ENCODE data around the gene TGFB2. TPM values are rescaled to one million over a fixed set of nuclear protein-coding genes. Genes with fewer than 3 reads are reported as not detected.

Gene TGFB2
- total RNA-seq, 2 experiments from 2014 or later: 0.03 to 0.11 TPM

DNA sequence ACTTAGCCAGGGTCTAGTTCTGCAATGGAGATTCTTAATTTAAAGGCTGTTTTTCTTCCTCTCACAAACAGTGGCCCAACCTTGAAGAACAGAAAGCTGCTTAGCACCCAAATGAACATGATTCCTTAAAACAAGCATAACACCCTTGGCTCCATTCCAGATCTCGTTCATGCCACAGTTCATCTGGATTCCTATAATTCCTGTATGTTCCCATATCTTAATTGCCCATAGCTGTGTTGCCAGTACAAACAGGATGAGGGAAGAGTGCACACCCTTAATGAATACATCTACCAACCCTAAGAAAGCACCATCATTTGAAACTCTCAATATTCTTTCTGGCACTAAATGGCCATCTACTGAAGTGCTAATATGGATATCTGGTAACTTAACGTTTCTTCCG is 45.5 kb downstream of the TGFB2 start:
- no peak for TF ChIP-seq EZH2phosphoT487 (IDR thresholded peaks at IDR 0.05; ENCODE audit: borderline replicate concordance, low read depth, low read length)
- TF ChIP-seq, protein P1, sequence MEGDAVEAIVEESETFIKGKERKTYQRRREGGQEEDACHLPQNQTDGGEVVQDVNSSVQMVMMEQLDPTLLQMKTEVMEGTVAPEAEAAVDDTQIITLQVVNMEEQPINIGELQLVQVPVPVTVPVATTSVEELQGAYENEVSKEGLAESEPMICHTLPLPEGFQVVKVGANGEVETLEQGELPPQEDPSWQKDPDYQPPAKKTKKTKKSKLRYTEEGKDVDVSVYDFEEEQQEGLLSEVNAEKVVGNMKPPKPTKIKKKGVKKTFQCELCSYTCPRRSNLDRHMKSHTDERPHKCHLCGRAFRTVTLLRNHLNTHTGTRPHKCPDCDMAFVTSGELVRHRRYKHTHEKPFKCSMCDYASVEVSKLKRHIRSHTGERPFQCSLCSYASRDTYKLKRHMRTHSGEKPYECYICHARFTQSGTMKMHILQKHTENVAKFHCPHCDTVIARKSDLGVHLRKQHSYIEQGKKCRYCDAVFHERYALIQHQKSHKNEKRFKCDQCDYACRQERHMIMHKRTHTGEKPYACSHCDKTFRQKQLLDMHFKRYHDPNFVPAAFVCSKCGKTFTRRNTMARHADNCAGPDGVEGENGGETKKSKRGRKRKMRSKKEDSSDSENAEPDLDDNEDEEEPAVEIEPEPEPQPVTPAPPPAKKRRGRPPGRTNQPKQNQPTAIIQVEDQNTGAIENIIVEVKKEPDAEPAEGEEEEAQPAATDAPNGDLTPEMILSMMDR (conservative IDR thresholded peaks at IDR 0.05; ENCODE audit: low read length): no peak
- Histone ChIP-seq H3K9me3 (ENCODE audit: low read length) (no peaks in the 10 kb centered on the region), H3K4me1 (ENCODE audit: insufficient read depth, low read length, poor library complexity, severe bottlenecking) (no peaks in the 10 kb centered on the region), H3K4me2 (ENCODE audit: low read length) (no peak overlapping the region), H4K20me1 (ENCODE audit: insufficient read depth, low read length) (no peaks in the 10 kb centered on the region), H3K27ac (ENCODE audit: low read depth, low read length, poor library complexity, severe bottlenecking) (no peak overlapping the region), H3K36me3 (ENCODE audit: insufficient read depth, low read length) (no peaks in the 10 kb centered on the region), H2AFZ (ENCODE audit: low read length) (no peak overlapping the region), H3K79me2 (ENCODE audit: insufficient read depth, low read depth, low read length) (no peaks in the 10 kb centered on the region), H3K9me2 (ENCODE audit: insufficient read depth, low read length) (no peaks in the 10 kb centered on the region), H3K4me3 (ENCODE audit: low read depth, low read length, poor library complexity, severe bottlenecking) (no peak overlapping the region)
- no peak for DNase-seq (ENCODE audit: low spot score)
- ChIA-PET CTCF (ENCODE audit: unreplicated experiment) (no interaction called here), POLR2A (interaction anchor here (0.6 to 0.7 kb wide), 2 partner anchors 131 to 670 kb away, joined by 3 read pairs; no protein-coding TSS in a partner anchor)
- intact Hi-C loops (cut with micrococcal nuclease; ENCODE audit: unreplicated experiment): no loop called here
- no TSS peak for BruUV-seq (replicated peaks)

DNA sequence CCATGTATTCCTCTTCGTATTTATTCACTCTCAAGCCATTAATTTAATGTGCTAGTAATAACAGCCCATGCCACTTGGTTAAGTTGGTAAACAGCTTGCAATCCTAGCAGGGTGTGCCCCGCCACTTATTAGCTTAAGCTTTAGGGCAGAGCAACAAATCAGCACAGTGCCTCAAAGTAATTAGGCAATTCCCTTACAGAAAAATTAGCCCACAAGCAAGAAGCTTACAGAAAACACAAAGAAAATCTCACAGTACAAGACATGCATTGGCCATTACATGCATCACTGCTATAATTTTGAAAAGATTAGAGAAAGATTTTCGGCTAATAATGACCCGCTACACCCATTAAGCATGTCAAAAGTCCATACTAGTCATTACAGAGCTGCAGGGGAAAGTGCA is 47.6 kb downstream of the TGFB2 start:
- CTCF ChIA-PET (ENCODE audit: unreplicated experiment): no interaction called here

DNA sequence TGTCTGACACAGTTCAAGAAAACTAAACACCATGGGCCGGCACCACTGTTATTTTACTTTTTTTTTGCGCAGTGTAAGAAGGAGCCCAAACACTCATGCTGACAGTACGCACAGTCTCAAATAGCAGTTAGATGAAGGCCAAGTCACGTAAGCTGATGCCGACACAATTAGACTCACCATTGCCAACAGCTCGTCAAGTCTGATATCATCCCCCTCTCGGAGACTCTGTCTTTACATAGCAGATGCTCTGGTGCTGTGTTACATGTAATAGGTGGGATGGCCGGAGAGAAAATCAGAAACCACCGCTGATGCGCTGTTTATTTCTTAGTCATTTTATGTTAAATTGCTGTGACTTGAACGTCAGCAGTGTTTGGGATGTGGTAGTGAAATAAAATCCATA is 49.3 kb downstream of the TGFB2 start:
- no peaks in the 10 kb centered on the region for H3K36me3 ChIP-seq (ENCODE audit: insufficient read depth, low read length)
- ChIA-PET POLR2A (interaction anchor here (0.6 to 0.7 kb wide), 2 partner anchors 12 to 343 kb away, joined by 3 to 4 read pairs; no protein-coding TSS in a partner anchor), CTCF (ENCODE audit: unreplicated experiment) (no interaction called here)
- BruUV-seq (replicated peaks): no TSS peak
- intact Hi-C loops (cut with micrococcal nuclease; ENCODE audit: unreplicated experiment): no loop called here
- no peak for DNase-seq (ENCODE audit: low spot score)
- no peaks in the 10 kb centered on the region for H3K9me2 ChIP-seq (ENCODE audit: insufficient read depth, low read length)
- no peaks in the 10 kb centered on the region for H4K20me1 ChIP-seq (ENCODE audit: insufficient read depth, low read length)
- no peaks in the 10 kb centered on the region for H3K9me3 ChIP-seq (ENCODE audit: low read length)
- no peak overlapping the region for H3K4me2 ChIP-seq (ENCODE audit: low read length)
- no peak for TF ChIP-seq EZH2phosphoT487 (IDR thresholded peaks at IDR 0.05; ENCODE audit: borderline replicate concordance, low read depth, low read length)
- TF ChIP-seq, protein P1 (conservative IDR thresholded peaks at IDR 0.05; ENCODE audit: low read length): no peak
- no peak overlapping the region for H3K4me3 ChIP-seq (ENCODE audit: low read depth, low read length, poor library complexity, severe bottlenecking)
- H3K27ac ChIP-seq (ENCODE audit: low read depth, low read length, poor library complexity, severe bottlenecking): no peak overlapping the region
- H2AFZ ChIP-seq (ENCODE audit: low read length): no peak overlapping the region
- H3K4me1 ChIP-seq (ENCODE audit: insufficient read depth, low read length, poor library complexity, severe bottlenecking): no peaks in the 10 kb centered on the region
- no peaks in the 10 kb centered on the region for H3K79me2 ChIP-seq (ENCODE audit: insufficient read depth, low read depth, low read length)

More for the DNA sequence above, 47.6 kb downstream of the TGFB2 start:
- no peak for TF ChIP-seq EZH2phosphoT487 (IDR thresholded peaks at IDR 0.05; ENCODE audit: borderline replicate concordance, low read depth, low read length)
- TF ChIP-seq, protein P1 (conservative IDR thresholded peaks at IDR 0.05; ENCODE audit: low read length): no peak
- no peak overlapping the region for H2AFZ ChIP-seq (ENCODE audit: low read length)
- no peaks in the 10 kb centered on the region for H3K9me2 ChIP-seq (ENCODE audit: insufficient read depth, low read length)
- H3K4me1 ChIP-seq (ENCODE audit: insufficient read depth, low read length, poor library complexity, severe bottlenecking): no peaks in the 10 kb centered on the region
- H3K4me2 ChIP-seq (ENCODE audit: low read length): no peak overlapping the region
- POLR2A ChIA-PET: no interaction called here
- H3K36me3 ChIP-seq (ENCODE audit: insufficient read depth, low read length): no peaks in the 10 kb centered on the region
- H3K4me3 ChIP-seq (ENCODE audit: low read depth, low read length, poor library complexity, severe bottlenecking): no peak overlapping the region
- intact Hi-C loops (cut with micrococcal nuclease; ENCODE audit: unreplicated experiment): no loop called here
- BruUV-seq (replicated peaks): no TSS peak
- H3K79me2 ChIP-seq (ENCODE audit: insufficient read depth, low read depth, low read length): no peaks in the 10 kb centered on the region
- no peak for DNase-seq (ENCODE audit: low spot score)
- no peak overlapping the region for H3K27ac ChIP-seq (ENCODE audit: low read depth, low read length, poor library complexity, severe bottlenecking)
- no peaks in the 10 kb centered on the region for H3K9me3 ChIP-seq (ENCODE audit: low read length)
- no peaks in the 10 kb centered on the region for H4K20me1 ChIP-seq (ENCODE audit: insufficient read depth, low read length)
